ENCODE data around the gene SIGMAR1.
A peak's percentile ranks its signal among the peaks of the same experiment; 100 is the strongest.

Gene SIGMAR1

DNA sequence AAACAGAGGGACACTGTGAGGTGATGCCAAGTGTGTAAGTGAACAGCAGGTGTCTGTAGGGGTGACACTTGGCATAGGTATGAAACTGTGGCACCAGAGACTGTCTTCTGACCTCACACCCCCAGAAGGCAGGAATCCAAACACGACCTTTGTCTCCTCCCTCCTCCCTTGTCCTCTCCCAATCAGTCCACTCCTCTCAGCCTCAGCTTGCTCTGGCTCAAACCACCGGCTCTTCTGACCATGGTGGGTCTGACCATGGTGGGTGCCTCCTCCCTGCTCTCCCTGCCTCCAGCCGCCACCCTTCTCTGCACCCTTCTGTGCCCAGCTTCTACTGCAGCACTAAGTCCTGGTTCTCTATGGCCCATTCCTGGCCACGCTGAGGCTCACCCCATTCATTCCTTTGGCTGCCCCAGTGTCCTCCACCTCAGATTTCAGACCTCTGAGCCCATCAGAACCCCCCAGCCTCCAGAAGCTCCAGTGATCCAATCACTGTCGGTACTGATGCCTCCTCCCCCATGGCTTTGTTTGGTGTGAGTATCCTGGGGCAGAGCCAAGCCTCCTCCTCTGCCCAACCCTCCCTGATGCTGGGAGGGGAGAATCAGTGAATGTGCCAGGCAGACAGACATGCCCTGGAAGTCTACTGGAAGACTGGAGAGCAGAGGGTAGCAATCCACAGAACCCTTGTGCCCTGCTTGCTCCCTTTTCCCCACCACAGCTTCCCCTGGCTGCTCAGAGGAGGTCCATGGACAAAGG, 7.0 kb downstream of the SIGMAR1 start:
- DNase-seq (ENCODE audit: low spot score), result no peak

DNA sequence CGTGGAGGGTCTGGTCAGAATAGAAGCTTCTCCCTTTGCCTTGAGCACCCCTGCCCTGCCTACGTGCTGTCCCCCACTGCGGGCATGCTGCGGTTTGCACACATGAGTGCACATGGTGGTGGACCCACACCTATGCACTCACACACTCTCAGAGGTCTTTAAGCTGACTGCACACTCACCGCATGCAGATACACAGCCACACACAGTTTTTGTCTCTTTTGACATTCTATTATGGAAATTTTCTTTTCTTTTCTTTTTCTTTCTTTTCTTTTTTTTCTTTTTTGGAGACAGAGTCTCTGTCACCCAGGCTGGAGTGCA, 8.1 kb downstream of the SIGMAR1 start:
- DNase-seq (ENCODE audit: low spot score), result no peak

DNA sequence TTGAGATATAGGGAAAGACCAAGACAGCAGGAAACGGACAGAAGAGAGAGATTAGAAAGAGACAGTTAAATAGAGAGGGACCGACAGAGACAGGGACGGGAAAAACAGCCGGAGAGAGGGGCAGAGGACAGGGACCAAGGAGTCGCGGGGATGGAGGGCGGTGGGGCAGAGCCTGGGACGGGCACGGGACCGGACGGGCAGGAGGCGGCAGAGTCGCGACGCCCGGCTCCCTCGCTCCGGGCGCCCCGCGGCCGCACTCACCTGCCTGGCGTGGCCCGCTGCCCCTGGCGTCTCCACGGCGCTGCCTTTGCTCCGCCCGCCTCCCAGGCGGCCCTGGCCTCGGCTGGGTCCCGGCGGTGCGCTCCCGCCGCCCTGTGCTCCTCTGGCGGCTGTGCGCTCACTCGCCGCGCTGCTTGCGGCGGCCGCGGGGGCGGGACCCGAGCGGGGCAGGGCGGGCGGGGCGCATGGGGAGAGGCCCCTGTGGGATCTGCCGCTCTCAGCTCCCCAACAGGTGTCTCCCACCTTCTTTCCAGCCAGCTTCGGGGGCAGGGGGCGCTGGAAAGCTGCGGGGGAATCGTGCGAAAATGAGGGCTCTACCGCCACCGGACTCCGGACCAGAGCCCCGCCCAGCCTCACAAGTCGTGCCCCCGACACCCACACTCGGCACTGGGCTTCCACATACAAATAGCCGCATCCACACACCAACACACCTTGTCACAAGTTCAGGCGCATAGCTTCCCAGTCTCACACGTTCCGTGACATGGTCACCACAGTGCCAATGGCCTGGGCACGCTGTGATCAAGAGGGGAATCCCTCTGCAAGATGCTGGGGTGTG, 8.7 kb downstream of the SIGMAR1 start, which contains the start of gene ARID3C:
TSS of gene ARID3C (minus strand) at position 411 of the 835 bp plus-strand sequence. CDS start 1,052 bp downstream, outside the sequence.
- DNase-seq (ENCODE audit: low spot score), result no peak

DNA sequence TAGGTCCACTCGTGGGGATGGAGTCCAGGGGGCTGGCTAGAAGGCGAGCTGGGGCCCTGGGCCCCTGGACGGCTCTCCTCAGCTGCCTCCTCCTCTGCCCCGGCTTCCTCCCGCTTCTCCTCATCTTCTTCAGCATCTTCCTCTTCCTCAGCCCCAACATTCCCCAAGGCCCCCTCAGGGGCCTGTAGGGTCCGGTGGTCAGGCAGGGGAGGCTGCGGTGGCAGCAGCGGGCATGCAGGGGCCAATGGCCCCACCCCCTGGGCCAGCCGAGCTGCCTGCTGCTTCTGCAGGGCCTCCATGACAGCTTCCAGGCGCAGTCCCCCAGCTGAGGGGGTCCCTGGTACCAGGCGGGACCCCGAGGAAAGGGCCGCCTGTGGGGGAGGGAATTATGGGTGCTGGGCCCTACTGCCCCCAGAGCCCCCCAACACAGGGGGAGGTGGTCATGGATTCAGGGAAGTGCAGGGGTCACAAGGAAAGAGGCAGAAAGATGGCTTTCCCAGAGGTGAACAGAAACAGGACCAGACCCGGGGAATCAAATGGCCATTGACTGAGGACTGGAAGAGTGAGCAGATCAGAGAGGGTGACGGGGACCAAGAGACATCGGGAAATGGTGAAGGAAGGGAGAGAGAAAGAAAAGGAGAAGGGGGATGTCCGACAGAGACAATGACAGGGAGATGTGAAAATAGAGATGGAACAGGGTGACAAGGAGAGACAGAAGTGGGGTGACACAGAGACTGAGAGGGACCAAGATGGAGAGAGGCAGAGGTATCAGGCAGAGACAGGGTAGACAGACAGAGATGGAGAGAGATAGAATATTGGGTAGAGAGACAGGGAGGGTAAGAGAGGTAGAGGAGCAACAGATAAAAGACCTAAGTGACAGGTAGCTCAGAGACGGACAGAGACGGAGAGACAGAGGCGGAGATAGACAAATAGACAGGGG, 9.6 kb downstream of the SIGMAR1 start:
- no peak for DNase-seq (ENCODE audit: low spot score)

DNA sequence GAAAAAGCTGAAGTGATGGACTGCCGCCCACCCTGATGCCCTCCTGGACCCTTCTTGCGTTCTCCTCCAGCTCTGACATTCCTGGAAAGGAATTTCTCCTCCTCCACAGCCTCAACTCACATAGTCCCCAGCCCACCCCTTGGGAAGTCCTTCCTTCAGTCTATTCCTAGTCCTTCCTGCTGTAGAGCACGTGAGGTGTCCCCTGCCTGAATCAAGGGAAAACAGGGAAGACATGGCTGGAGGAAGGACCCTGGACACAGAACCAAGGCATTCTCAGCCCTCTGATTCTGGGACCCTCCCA, 12.5 kb downstream of the SIGMAR1 start:
- no peak for DNase-seq (ENCODE audit: low spot score)

DNA sequence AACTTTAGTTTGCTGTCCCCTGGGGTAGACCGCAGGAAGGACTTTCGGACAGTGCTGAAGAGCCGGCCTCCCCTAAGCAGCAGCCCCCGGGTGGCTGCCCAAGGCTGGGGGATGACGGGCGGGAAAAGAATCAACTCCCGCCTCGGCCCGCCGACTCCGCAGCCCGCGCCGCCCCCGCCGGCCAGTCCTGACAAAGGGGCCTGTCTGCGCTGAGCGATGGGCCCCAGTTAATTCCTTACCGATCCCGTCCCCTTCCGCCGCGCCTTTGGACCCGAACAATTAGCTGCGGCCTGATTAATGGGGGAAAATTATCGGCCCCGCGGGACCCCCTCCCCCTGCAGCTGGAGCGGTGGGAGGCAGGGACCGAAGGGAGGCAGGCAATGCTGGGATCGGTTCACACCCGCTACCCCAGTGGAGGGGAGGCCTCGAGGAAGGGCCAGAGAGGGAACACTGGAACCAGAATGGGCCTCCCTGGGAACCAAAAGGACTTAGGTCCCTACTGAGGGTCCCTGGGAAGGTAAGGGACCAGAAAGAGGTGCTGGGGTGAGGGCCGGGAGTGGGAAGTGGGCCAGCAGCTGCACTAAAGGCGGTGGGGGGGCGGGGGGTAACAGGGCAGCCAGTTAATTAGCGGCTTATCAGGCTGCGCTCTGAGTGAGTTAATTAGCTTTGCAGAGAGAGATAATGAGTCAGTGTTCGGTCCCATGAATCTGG, 13.0 kb downstream of the SIGMAR1 start:
- no peak for DNase-seq (ENCODE audit: low spot score)

DNA sequence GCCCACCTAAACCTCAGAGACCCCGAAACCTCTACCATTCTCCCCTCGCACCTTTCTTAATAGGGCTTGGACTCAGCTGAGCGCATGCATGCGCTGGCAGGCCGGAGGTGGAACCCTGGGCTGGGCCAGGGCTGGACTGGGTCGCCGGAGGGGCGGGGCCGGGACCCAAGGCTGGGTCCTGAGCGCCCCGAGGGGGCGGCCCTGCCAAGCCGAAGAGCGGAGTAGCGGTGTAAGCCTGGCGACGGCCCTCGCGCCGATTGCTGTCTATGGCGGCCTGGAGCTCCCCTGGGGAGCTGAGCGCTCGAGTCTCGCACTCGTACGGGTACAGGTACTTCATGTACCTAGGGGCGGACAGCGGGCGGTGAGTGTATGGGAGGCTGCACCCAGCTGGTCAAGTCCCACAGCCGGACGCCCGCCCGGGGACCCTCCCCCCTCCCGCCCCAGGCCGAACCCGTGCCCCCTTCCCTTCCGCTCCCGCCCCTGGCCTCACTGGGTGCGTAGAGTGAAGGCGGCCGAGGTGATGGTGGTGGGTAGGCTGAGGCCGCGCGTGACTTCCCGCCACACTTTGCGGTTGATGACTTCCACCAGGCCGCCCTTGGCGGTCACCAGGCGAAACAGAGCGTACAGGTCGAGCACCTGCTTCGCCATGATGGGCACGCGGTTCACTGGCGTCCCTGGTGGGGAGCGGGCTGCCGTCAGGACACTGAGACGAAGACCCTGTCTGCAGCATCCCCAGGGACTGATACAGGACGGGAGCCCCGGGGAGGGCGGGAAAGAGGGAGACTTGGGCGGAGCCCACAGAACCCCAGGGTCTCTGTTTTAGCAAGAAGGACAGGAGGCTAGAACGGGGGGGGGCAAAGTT, 14.0 kb downstream of the SIGMAR1 start:
- DNase-seq (ENCODE audit: low spot score), result no peak

DNA sequence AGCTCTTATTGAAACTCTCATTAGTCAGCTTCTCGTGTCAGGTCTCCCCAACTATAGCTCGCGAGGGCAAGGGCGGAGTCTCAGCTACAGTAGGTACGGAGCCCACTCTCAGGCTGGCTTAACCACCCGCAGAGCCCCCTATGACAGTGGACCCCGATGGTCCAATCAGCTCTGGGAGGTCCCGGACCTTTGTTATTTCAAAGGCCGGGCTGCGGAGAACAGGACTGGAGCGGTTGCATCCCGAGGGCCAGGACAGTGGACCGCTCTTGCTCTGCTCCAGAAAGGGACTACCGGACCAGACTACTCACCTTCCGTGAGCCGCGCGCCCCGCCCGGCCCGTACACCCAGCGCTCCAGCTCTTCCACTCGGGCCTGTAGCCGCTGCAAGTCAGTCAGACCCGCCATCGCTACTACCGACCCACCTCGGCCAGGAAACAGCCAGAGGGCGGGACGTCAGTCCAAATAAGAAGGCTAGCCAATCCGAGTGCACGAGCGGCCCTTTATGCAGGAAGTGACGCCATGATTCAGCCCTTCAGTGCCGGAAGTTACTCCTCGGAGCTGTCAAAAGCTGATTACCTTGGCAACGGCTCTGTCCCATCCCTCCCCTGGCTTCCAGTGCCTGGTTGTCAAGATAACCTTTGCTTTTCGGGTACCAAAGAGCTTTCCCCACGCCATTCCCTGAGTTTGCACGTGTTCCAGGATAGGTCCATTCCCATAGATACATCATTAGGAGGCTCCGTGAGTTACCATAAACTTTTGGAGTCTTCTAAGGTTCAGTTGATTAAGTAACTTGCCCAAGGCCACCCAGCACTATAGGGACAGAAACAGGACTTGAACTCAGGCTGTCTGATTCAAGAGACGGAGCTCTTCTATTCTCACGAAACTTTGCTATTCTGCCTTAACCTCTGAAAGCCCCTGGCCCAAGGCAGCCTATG, 17.3 kb downstream of the SIGMAR1 start, which contains the start of gene DCTN3:
TSS of gene DCTN3 (minus strand) at position 435 of the 934 bp plus-strand sequence. CDS start at position 404, 31 bp downstream.
- peak; percentile 96 for DNase-seq (ENCODE audit: low spot score)

DNA sequence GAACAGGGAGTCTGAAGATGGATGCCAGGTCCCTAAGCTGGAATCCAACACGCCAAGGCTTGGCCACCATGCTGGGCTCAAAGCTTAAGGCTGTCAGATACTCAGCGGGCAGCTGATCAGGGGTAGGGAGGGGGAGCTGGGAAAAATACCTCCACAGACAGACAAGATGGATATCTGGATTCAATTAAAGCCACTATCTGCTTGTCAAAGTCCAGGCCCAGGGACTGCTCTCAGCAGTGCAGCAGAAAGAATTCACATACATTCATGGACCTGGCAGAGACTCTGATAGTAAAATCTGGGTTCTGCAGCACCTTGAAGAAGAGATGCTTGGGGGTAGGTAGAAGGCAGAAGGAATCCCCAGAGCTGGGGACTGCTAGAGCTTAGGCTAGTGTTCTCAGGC, 22.5 kb downstream of the SIGMAR1 start:
- DNase-seq (ENCODE audit: low spot score), result no peak

DNA sequence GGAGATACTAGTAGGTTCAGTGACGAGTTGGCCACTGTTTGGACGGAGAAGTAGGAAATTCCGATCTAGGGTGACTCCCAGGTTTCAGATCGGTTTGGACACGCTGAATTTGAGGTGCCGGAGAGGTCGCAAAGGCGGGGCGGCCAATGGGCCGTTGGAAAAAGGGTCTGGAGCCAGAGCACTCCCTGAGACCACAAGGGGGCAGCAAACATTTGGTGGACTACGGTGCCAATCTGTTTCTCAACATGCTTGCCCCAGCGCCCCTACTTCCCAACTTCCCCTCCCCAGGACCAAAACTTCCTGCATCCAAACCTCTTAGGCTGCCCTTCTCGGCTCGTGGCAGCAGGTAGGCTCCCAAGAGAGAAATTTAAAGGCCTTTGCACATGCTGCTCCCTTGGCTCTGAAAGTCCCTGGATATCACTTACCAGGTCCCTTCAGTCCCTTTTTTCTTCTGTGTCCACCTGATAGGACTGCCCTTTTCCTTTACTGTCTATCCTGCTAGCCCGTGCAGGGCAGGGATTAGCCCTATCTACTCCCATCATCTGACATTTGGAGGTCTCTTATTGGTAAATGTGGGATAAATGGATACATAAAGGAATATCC, 24.7 kb downstream of the SIGMAR1 start:
- DNase-seq (ENCODE audit: low spot score), result peak; percentile 84

DNA sequence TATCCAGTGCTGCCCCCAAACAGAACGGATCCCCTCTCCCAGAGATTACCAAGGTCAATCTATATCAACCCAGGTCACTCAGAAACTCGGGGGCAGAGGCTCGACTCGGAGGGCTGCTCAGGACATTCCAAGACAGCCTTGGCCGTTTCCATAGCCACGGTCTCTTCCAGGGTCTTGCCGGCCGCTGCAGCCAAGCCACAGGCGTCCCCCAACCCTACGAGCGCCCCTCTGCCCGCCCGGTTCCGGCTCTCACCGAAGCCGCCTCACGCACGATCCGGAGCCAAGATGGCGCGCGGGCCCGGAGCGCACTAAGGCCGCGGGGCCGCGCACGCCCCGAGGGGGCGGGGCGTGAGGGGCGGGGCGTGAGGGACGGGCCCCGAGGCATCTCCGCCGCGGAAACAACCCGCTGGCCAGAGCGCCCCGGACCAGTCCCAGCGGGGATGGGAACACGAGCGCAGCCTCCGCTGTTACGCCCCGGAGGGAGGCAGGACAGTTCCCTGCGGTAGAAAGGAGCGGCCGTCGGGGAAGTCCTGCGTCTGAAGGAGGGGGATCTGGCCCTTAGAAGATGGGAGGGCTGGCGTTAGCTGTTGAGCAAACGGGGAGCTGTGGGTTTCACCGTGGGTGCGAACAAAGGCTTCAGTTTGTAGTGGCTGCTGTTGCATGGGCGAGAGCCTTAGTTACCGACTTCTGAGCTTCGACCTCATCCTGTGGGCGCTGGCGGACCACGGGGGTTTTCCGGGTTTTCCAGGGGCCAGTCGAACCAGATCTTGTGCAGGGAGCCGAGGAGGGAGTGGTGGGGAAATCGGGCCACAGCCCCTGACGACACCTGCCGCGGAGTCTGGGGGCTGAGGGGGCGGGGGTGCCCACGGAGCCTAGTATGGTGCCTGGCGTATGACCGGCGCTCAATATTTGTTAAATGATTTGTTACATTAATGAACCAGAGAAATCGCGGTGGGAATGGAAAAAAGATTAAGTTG, 25.5 kb downstream of the SIGMAR1 start, which contains the start of gene RPP25L:
TSS of gene RPP25L (minus strand) at position 287 of the 977 bp plus-strand sequence. CDS start 801 bp downstream, outside the sequence.
- DNase-seq (ENCODE audit: low spot score), result peak; percentile 81

DNA sequence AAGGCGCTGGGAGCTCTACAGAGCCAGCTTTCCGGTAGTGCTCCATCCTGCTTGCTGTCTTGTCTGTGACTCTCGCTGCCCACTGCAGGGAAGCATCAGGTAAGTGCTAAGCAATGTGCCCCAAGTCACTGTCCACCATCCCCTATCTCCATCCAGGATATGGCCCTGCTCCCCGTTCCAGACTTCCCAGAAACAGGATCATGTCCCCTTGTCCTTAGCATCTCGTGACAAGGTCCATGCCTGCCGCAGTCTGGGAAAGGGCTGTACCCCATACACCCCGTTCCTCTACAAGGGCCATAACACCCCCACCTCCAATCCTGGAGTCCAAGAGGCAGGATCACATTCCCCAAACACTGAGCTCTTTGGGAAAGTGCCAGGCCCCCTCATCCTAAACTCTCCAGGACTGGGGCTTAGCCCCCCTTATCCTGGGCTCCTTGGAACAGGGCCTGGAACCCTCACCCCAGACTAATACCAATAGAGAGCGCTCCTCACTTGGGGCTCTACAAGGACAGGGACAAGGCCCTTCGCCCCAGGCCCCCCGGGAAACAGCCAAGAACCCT, 26.3 kb downstream of the SIGMAR1 start:
- no peak for DNase-seq (ENCODE audit: low spot score)

DNA sequence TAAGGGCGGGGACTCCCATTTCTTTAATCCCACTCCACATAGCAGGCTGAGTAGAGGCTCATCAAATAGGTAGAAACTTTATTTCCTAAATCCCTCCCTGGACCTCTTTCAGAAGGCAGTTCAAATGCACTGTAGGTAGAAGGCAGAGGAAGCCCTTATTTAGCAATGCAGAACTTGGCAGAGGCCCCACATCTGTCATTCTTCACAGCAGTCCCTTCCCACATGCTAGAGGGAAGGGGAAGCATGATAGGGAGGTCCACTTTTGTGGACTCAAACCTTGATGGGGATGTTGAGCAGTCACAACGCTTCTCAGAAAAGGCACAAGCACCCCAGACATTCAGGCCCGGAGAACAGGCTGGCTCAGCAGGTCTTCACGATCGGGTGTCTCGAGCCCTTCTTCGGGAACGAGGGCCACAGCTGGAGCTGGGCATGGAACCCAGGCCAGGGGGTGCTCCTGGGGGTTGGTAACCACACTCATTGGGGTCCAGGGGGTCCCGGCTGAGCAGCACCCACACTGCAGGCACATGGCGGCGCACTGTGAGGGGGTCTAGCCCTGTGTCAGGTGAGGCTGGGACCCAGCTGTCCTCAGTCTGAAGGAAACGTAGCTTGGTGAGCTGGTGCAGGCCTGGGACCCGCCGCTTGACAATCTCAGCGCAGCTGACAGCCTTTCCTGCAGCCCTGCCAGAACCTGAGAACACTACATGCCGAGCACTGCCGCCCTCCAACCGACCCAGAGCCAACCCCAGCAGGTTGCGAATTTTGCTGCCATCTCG, 27.0 kb downstream of the SIGMAR1 start:
- DNase-seq (ENCODE audit: low spot score), result no peak

DNA sequence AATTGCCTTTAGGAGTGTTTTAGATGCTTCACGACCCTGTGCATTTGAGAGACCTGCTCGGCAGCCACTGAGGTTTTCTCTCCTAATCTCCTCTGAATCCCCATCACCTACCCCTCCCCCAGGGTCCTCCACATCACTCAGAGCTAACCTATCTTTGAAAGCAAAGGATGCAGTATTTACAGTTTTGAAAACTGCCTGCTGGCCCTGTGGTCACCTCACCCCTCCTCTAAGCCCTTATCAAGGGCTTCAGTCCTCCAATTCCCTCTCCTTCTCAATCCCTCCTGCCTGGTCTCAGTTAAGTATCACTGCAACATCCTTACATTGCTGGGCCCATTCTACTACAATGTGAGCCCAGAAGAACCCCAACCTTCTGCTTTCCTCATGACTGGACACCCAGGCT, 30.3 kb downstream of the SIGMAR1 start:
- no peak for DNase-seq (ENCODE audit: low spot score)

DNA sequence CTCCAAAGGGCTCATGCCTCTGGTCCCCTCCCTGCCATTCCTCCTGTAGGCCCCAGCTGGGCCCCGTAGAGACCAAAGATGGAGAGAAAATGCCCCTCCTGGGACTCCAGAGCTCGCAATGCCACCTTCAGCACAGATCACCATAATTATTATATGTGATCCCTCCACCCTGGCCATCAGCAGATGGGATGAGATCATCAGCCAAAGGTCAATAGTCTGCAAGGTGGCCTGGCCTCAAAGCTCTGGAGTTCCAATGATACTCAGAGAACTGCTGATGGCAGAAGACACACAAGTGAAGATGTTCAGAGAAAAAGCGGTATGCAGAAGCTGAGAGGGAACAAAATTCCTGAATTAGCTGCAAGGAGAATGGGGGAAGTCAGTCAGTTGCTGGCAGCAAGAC, 30.7 kb downstream of the SIGMAR1 start:
- no peak for DNase-seq (ENCODE audit: low spot score)

DNA sequence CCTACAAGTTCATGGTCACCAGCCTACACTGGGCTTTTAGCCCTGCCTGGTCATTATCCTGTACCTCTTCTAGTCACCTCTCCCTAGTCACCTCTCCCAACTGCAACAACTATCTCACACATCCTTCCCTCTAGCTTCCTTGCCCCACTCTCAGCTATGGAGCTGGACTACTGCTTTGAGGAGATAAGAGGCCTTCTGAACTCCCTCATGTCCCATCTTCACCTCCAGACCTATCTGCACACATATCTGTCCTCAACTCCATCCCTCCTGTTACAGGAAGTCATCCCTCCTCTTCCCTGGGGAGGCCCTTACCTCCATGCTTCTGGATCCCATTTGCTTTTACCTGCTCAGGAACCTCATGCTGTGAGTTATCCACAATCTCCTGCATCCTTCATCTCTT, 31.4 kb downstream of the SIGMAR1 start:
- DNase-seq (ENCODE audit: low spot score), result no peak

All from activated CD4-positive, alpha-beta T cell treated with anti-CD3 and anti-CD28 coated beads, Interleukin-2, Interleukin-4, amounts not matched to agents 100 ng/mL and 50 ng/mL, durations not matched to agents 16 hours and 8 hours (primary cell).